Rectal smooth muscle tissue (tissue), 1 donor: ENCODE results near the gene NPPA.

Source experiments
- H3K27ac ChIP-seq: one replicate; pipeline ENCODE4 v1.7.0; 2013; ENCODE audit warnings: low read depth, low read length, inconsistent platforms
- H3K27me3 ChIP-seq: one replicate; pipeline ENCODE4 v1.7.0; 2013; ENCODE audit warnings: low read length; ENCODE audit not compliant: control insufficient read depth, insufficient read depth
- H3K36me3 ChIP-seq: one replicate; pipeline ENCODE4 v1.7.0; 2013; ENCODE audit warnings: low read length; ENCODE audit not compliant: control insufficient read depth, insufficient read depth
- H3K4me1 ChIP-seq: one replicate; pipeline ENCODE4 v1.7.0; 2013; ENCODE audit warnings: low read length; ENCODE audit not compliant: control insufficient read depth, insufficient read depth
- H3K4me3 ChIP-seq: one replicate; pipeline ENCODE4 v1.7.0; 2013; ENCODE audit warnings: low read length
- H3K9ac ChIP-seq: one replicate; pipeline ENCODE4 v1.7.0; 2013; ENCODE audit warnings: low read length

Gene NPPA

DNA sequence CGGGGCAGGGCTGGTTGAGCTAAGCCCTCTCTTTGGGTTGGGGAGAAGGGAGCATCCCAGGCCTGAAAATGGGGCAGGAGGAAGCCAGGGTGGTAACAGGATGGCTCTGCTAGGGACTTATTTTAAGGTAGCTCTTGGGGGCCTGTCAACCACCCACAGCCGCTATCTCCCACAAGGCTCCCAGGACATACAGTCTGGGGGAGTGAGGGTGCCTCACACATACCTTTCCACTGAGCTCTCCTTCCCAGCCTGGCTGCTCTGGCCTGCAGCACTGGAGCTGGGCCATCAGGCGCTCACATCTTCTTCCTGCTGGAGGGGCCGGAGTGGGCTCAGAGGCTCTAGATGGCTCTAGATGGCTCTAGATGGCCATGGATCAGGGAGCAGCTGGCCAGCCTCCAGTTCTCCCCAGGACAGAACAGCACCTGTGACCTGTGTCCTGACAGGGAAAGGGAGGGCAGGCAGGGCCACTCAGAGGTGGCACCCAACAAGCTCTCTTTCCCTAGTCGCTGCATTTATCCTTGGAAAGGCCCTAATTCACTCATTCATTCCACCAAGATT, 22.1 kb upstream of the NPPA start:
- H3K9ac ChIP-seq: no peak overlapping the region

DNA sequence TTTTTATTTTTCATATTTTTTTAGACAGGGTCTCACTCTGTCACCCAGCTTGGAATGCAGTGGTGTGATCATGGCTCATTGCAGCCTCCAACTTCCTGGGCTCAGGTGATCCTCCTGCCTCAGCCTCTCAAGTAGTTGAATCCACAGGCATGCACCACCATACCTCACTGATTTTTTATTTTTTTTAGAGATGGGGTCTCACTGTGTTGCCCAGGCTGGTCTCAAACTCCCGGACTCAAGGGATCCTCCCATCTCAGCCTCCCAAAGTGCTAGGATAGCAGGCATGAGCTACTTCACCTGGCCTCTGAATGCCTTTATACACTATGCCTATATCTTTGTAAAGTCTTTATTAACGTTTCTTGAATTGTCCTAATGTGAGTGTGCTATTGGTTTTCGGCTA, 21.5 kb upstream of the NPPA start:
- no peaks in the 10 kb centered on the region for H3K27me3 ChIP-seq
- no peaks in the 10 kb centered on the region for H3K36me3 ChIP-seq

More for the DNA sequence above, 22.1 kb upstream of the NPPA start:
- Histone ChIP-seq H3K4me3 (no peak overlapping the region), H3K36me3 (no peaks in the 10 kb centered on the region), H3K4me1 (no peaks in the 10 kb centered on the region), H3K27ac (no peak overlapping the region), H3K27me3 (no peaks in the 10 kb centered on the region)

DNA sequence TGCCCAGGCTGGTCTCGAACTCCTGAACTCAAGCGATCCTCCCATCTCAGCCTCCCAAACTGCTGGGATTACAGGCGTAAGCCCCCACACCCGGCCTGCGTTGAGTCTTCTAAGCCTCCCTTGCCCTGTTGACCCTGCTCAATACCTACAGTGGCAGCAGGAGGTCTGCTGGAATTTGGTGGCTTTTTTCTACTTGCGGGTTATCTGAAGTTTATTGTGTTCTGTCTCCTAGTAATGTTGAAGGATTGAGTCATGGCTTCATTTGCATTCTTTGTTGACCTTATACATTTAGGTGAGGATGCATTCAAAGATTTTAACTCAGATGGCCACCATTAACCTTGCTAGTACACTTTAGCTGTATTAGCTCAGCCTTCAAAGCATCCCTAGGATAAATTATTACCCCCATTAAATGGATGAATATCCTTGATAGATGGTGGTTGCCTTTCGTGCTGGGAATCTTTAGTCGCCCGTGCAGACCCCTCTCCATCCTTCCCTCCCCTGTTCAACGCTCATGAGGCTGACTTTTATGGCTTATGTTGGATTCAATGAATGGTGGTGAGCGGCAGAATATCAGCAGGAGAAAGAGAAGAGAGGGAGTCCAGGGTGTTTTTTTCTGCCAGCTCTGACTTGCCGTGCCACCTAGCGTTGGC, 20.9 kb upstream of the NPPA start:
- no peak overlapping the region for H3K27ac ChIP-seq
- no peaks in the 10 kb centered on the region for H3K36me3 ChIP-seq
- no peaks in the 10 kb centered on the region for H3K4me1 ChIP-seq
- no peak overlapping the region for H3K9ac ChIP-seq
- no peaks in the 10 kb centered on the region for H3K27me3 ChIP-seq
- no peak overlapping the region for H3K4me3 ChIP-seq

More for the DNA sequence above, 21.5 kb upstream of the NPPA start:
- H3K27ac ChIP-seq: no peak overlapping the region
- H3K4me3 ChIP-seq: no peak overlapping the region
- no peak overlapping the region for H3K9ac ChIP-seq
- H3K4me1 ChIP-seq: no peaks in the 10 kb centered on the region

DNA sequence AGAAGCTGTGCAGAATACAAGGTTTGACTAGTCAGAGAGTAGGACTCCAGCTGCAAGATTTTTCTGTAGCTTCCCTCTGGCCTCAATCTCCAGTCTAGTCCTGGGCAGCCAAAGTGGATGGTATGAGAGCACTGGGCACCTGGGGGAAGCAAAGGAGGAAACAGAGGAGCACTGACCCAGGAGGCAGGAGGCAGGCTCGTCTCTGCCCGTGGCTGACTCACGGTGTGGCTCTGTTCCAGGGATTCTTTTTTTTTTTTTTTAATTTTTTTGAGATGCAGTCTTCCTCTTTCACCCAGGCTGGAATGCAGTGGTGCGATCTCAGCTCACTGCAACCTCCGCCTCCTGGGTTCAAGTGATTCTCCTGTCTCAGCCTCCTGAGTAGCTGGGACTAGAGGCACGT, 15.3 kb upstream of the NPPA start:
- Histone ChIP-seq H3K27ac (no peak overlapping the region), H3K4me1 (no peaks in the 10 kb centered on the region), H3K4me3 (no peak overlapping the region), H3K9ac (no peak overlapping the region), H3K36me3 (no peaks in the 10 kb centered on the region), H3K27me3 (peaks cover 17% of the 10 kb centered on the region)

DNA sequence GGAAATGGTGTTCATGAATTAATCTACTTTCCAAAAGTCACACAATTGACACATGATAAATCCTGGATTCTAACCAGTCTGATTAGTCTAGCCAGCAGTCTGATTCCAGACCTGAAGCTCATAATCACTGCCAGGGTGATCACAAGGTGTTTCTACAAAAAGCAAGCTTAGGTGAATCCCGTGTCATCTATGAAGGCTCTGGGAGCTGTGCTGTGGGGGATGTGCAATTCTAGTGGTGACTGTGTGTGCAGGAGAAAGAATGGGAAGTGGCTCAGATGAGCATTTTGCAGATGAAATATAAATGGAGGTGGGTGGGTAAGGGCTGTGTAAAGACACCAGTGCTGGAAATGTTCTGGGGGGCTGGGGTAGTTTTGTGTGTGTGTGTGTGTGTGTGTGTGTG, 13.0 kb upstream of the NPPA start:
- H3K27ac ChIP-seq: no peak overlapping the region
- H3K27me3 ChIP-seq: peaks cover 17% of the 10 kb centered on the region
- no peaks in the 10 kb centered on the region for H3K36me3 ChIP-seq
- no peaks in the 10 kb centered on the region for H3K4me1 ChIP-seq
- no peak overlapping the region for H3K4me3 ChIP-seq
- no peak overlapping the region for H3K9ac ChIP-seq

DNA sequence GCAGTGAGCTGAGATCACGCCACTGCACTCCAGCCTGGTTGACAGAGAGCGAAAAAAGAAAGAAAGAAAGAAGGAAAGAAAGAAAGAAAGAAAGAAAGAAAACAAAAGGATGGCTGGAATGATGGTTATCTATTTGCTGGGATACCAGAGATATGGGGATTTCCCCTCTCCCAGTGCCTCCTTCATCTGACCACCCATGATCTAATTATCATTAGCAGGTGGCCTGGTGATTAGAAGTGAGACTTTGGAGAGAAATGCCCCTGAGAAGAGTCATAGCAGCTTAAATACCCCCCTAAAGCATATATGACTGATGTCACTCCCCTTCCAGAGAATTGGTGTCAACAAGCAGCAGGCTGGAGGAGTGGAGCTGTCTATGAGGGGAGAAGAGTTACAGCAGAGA, 12.5 kb upstream of the NPPA start:
- Histone ChIP-seq H3K27ac (no peak overlapping the region), H3K4me3 (no peak overlapping the region), H3K4me1 (no peaks in the 10 kb centered on the region), H3K9ac (no peak overlapping the region), H3K36me3 (no peaks in the 10 kb centered on the region), H3K27me3 (peaks cover 17% of the 10 kb centered on the region)

DNA sequence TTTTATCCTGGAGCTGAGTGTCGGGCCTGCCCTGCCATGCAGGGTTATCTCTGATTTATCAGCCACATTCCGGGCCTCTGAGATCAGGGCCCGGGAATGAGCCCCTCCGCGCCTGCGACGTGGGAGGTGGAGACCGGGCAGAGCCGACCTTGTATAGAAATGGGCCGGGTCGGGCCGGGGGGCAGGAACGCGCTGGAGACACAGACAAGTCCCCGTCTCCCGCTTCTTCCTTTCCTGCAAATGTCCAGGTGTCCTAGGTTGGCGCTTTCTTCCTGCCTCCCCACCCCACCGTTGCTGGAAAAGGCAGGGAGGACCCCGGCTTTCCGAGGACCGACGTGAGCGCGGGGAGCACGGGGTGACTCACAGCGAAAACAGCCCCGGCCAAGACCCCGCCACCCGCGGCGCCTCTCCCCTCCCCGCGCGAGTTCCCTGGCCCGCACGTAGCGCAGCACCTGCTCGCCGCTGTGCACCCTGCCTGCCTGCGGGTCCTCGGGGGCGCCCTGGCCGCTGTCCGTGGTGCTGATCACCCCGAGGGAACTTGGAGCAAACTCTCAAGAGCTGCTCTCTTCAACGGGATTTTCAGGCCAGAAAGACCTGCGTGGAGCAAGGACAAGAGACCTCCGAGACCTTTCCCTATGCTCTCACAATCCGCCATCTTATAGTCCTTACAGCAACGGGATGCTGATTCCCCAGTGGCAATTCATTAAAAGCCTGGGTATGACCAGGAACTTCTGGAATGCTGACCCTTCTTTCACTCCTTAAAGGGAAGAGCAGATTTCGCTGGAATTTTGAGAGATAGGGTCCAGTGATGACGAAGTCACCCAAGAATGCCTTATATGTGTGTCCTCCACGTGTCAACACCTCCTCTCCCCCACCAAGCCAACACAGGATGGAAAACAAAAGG, 11.6 kb upstream of the NPPA start:
- H3K27me3 ChIP-seq: peaks cover 17% of the 10 kb centered on the region
- H3K4me1 ChIP-seq: no peaks in the 10 kb centered on the region
- H3K9ac ChIP-seq: no peak overlapping the region
- H3K27ac ChIP-seq: no peak overlapping the region
- H3K36me3 ChIP-seq: no peaks in the 10 kb centered on the region
- H3K4me3 ChIP-seq: no peak overlapping the region

DNA sequence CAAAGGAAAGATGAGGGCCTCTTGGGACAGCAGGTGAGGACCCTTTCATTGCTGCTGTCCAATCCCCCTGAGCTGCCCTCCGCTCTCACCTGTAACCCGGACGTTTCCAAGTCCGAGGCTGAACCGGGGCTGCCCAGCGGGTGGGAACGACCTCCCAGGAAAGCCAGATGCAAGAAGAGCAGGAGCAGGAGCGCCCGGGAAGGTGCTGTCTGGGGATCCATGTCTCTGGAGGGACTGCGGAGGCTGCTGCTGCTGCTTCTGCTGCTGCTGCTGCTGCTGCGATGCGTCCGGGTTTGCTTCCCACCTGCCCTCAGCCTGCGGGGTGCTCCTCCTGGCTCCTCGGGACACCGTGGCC, 11.0 kb upstream of the NPPA start, which contains the start of gene NPPB:
Gene NPPB (minus strand): TSS at position 333 of the 355 bp plus-strand sequence. CDS start 112 bp downstream, at position 221.
- Histone ChIP-seq H3K4me3 (no peak within 1 kb of the TSS), H3K9ac (no peak within 1 kb of the TSS), H3K27ac (no peak within 1 kb of the TSS), H3K36me3 (no peaks in the 10 kb centered on the region), H3K4me1 (no peaks in the 10 kb centered on the region), H3K27me3 (peaks cover 17% of the 10 kb centered on the region)

DNA sequence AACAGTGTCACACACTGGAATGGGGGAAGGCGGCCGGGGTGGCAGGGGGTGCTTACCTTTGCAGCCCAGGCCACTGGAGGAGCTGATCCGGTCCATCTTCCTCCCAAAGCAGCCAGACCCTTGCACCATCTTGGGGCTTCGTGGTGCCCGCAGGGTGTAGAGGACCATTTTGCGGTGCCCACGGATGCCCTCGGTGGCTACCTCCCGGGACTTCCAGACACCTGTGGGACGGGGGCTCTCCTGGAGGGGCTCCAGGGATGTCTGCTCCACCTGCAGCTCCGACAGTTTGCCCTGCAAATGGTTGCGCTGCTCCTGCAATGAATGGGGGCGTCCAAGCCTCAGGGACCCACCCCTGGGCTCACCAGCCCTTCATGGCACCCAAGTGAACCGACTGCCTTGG, 10.6 kb upstream of the NPPA start:
- Histone ChIP-seq H3K9ac (no peak overlapping the region), H3K36me3 (no peaks in the 10 kb centered on the region), H3K4me3 (no peak overlapping the region), H3K4me1 (no peaks in the 10 kb centered on the region), H3K27ac (no peak overlapping the region), H3K27me3 (peaks cover 17% of the 10 kb centered on the region)

DNA sequence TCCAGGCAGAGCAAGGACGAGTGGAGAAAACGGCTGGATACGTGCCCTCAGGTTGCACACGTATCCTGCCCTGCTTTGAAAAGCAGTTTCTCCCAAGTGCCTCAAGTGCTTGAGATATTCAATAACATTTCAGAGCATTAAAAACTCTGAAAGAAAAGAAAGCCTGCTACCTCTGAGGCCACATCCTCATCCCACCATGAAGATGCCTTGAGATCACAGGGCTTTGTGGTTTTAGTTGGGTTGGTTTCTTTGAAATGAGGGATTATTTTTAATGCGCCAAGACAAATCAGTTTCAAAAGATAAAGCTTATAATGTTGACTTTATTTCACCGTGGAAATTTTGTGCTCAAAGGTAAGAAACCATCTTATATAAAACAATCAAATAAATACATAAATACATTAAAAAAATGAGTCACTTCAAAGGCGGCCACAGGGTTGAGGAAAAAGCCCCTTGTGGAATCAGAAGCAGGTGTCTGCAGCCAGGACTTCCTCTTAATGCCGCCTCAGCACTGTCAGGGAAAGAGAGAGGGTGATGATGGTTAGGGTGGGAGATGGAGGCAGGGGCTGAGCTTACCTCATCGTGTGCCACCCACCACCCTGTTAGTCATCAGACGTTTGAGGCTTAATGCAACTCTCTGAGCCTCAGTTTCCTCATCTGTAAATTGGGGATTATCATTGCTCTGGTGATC, 9.7 kb upstream of the NPPA start:
- Histone ChIP-seq H3K4me3 (no peak overlapping the region), H3K9ac (no peak overlapping the region), H3K27ac (no peak overlapping the region), H3K27me3 (peaks cover 13% of the 10 kb centered on the region), H3K36me3 (no peaks in the 10 kb centered on the region), H3K4me1 (no peaks in the 10 kb centered on the region)

DNA sequence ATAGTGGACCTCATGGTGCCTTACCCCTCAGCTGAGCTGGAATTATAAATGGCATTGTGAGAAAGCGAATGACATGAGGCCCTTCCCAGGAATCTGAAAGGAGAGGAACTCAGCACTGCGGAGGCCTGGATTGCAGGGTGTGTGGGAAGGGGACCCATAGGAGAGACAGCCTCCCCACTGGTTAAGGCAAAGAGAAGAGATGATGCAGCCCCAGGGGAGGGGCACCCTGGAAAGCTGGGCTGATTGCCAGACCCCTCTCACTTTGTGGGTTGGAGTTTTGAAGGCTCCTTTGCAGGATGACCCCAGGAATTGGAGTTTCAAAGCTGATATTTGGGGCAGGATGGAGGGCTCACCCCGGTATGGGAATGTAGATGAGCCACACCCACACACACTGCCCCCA, 9.1 kb upstream of the NPPA start:
- H3K9ac ChIP-seq: no peak overlapping the region
- H3K36me3 ChIP-seq: no peaks in the 10 kb centered on the region
- H3K27ac ChIP-seq: no peak overlapping the region
- no peak overlapping the region for H3K4me3 ChIP-seq
- H3K27me3 ChIP-seq: peaks cover 13% of the 10 kb centered on the region
- no peaks in the 10 kb centered on the region for H3K4me1 ChIP-seq

DNA sequence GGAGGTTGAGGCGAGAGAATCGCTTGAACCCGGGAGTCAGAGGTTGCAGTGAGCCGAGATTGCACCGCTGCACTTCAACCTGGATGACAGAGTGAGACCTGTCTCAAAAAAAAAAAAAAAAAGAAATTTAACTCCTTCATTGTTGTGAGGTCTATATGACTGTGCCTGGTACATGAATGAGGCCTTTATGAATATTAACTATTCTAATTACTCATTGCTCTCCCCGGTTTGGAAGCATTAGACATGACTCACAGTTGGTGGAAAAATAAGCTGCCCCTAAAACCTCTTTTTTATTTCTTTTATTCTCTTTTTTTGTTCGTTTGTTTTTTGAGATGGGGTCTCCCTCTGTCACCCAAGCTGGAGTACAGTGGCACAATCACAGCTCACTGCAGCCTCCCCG, 7.8 kb upstream of the NPPA start:
- Histone ChIP-seq H3K27me3 (peaks cover 13% of the 10 kb centered on the region), H3K36me3 (no peaks in the 10 kb centered on the region), H3K9ac (no peak overlapping the region), H3K27ac (no peak overlapping the region), H3K4me1 (no peaks in the 10 kb centered on the region), H3K4me3 (no peak overlapping the region)
